Heart right ventricle (tissue), 16 donors: Measurements from ENCODE around the gene STARD8. TPM values are rescaled to one million over a fixed set of nuclear protein-coding genes. Genes with fewer than 3 reads are reported as not detected.

Experiments
- ATAC-seq, 8 donors: fragments of 200-7000 bp; cut with Tn5 transposase; one replicate each; pipeline ENCODE4 v1.9.1; 2020; ENCODE audit warnings: mild to moderate bottlenecking in 8 of 8, moderate library complexity in 8 of 8, moderate number of reproducible peaks in 1 of 8
- DNase-seq, 2 donors: peaks; one replicate each; pipeline ENCODE4 v3.0.0-alpha.2; 2020
- H3K27ac ChIP-seq, 10 donors: fragments of 200-600 bp; sonication (generic) in 2 of 10; one replicate each; pipeline versions ENCODE4 v1.5.0 to v1.8.0; 2020 to 2022; ENCODE audit warnings: mild to moderate bottlenecking in 3 of 10
- H3K27me3 ChIP-seq, 7 donors: fragments of 200-600 bp; one replicate each; pipeline ENCODE4 v1.8.0; 2021 to 2022; ENCODE audit warnings: mild to moderate bottlenecking in 2 of 7
- H3K36me3 ChIP-seq, 9 donors: fragments of 200-600 bp; sonication (generic) in 1 of 9; one replicate each; pipeline versions ENCODE4 v1.5.0 to v1.8.0; 2020 to 2022; ENCODE audit warnings: mild to moderate bottlenecking in 2 of 9
- H3K4me1 ChIP-seq, 9 donors: fragments of 200-600 bp; sonication (generic) in 1 of 9; one replicate each; pipeline versions ENCODE4 v1.5.0 to v1.8.0; 2020 to 2022; ENCODE audit warnings: mild to moderate bottlenecking in 4 of 9
- H3K4me3 ChIP-seq, 10 donors: fragments of 200-600 bp; sonication (generic) in 2 of 10; one replicate each; pipeline versions ENCODE4 v1.5.0 to v1.8.0; 2020 to 2022; ENCODE audit warnings: mild to moderate bottlenecking in 7 of 10, moderate library complexity in 2 of 10
- H3K9me3 ChIP-seq, 11 donors: fragments of 200-600 bp in 10 of 11; sonication (generic) in 2 of 11; one replicate each; pipeline versions ENCODE4 v1.5.0 to v1.8.0; 2013 to 2022; ENCODE audit warnings: mild to moderate bottlenecking in 2 of 11, control low read depth in 1 of 11, moderate library complexity in 1 of 11
- WGBS, 2 donors: extraction: QIAGEN DNeasy Blood & Tissue Kit; methylation state at CpG; one replicate each; pipeline ENCODE4 v1.1.7; 2013; ENCODE audit warnings: inconsistent platforms in 1 of 2; 5-methylcytosine and 5-hydroxymethylcytosine counted together
- intact Hi-C, 10 donors: fragments of 100-400 bp; cut with DNase I; formaldehyde crosslinking; loops; one replicate each; pipeline versions ENCODE4 v1.11.1 to v1.14.2; 2022
- polyA plus RNA-seq, 2 donors: library from polyadenylated mRNA; stranded (reverse); fragments of 200-250 nt; gene quantifications; one replicate each; pipeline ENCODE4 v1.2.3, GENCODE V29; 2013
- total RNA-seq, 10 donors: library from RNA; stranded (reverse); fragmentation: NEBNext Ultra II Directional in 3 of 10; extraction: Animal tissue kit (Norgen Biotek cat#: 25700) in 3 of 10; gene quantifications; one replicate each; pipeline versions ENCODE4 v1.2.1 to v1.2.4, GENCODE V29; 2021 to 2023
- TF ChIP-seq, protein P1 (sequence below), 9 donors: fragments of 200-600 bp; sonication (generic) in 2 of 9; IDR thresholded peaks; one replicate each; pipeline versions ENCODE4 v1.5.0 to v1.8.0; 2021 to 2022; ENCODE audit warnings: antibody characterized with exemption in 9 of 9, mild to moderate bottlenecking in 5 of 9, moderate library complexity in 1 of 9
- donor health status: Arrhythmogenic right ventricular cardiomyopathy.
- donor health status: ischemic (EF 13 %, LVEDD 7.1; RV severe dilation, severe dysfunction).
- donor health status: healthy with polysubstance abuse.
- donor health status: DM: no; HTN: yes; CAD: no.
- donor health status: DM: no; HTN: no; CAD: no.
- donor health status: ischemic (EF 25% LVEDD 6.9; RV normal size, moderate dysfunction).
- donor health status: ischemic (EF 25% LVEDD 5.7; RV mildly dilated, moderate dysfunction).
- donor health status: healthy.
- donor health status: DM: yes; HTN: yes; CAD: no.
- donor health status: Ischemic cardiomyopathy.
- donor health status: ischemic (EF 35%, LVEDD 5.7; RV mildly dilated, moderate dysfunction).
- donor health status: nonischemic (EF 11% LVEDD 7.7; RV severe dilation, severe dysfunction).
- donor health status: DM: yes; HTN: yes; CAD: no.
- donor health status: PGD.
- donor health status: ischemic (EF 29% LVEDD 5.4; RV normal size, mild dysfunction).
- donor health status: nonischemic (EF 23%, LVEDD 6.1; RV moderate dilation, normal function).

STARD8 gene
- total and polyA plus RNA-seq, 12 donors = 4.7 to 11.7 (median 7.6) TPM

DNA sequence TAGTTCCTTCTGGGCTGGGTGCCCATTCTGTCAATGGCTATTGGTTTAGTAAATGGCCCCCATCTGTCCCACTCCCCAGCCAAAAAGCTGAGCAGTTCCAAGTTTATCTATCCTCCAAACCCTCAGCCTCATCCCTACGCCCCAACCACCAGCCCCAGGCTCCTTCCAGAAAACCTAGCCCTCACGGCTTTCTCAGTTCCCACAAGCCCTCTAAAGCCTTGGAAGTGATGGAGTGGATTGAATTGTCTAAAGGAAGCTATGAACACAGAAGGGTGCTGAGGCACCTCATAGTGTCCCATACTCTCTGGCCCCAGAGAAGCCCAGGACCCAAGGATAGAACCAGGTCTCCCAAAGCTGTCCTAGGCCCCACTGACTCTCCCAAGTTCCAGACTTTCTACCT is 105.8 kb downstream of the STARD8 start:
- Histone ChIP-seq H3K9me3 (no peaks in the 10 kb centered on the region), H3K36me3 (no peaks in the 10 kb centered on the region), H3K4me1 (no peaks in the 10 kb centered on the region), H3K4me3 (no peak overlapping the region), H3K27me3 (peaks cover 0 to 7% (median 0%) of the 10 kb centered on the region in 7 donors), H3K27ac (no peak overlapping the region)
- ATAC-seq (no peak), DNase-seq (no peak)
- TF ChIP-seq, protein P1, sequence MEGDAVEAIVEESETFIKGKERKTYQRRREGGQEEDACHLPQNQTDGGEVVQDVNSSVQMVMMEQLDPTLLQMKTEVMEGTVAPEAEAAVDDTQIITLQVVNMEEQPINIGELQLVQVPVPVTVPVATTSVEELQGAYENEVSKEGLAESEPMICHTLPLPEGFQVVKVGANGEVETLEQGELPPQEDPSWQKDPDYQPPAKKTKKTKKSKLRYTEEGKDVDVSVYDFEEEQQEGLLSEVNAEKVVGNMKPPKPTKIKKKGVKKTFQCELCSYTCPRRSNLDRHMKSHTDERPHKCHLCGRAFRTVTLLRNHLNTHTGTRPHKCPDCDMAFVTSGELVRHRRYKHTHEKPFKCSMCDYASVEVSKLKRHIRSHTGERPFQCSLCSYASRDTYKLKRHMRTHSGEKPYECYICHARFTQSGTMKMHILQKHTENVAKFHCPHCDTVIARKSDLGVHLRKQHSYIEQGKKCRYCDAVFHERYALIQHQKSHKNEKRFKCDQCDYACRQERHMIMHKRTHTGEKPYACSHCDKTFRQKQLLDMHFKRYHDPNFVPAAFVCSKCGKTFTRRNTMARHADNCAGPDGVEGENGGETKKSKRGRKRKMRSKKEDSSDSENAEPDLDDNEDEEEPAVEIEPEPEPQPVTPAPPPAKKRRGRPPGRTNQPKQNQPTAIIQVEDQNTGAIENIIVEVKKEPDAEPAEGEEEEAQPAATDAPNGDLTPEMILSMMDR (IDR thresholded peaks at IDR 0.05) = no peak
- intact Hi-C loops = no loop called here
- 96 to 100% methylated on average over 2 of the region's 2 CpGs for WGBS, 2 donors

DNA sequence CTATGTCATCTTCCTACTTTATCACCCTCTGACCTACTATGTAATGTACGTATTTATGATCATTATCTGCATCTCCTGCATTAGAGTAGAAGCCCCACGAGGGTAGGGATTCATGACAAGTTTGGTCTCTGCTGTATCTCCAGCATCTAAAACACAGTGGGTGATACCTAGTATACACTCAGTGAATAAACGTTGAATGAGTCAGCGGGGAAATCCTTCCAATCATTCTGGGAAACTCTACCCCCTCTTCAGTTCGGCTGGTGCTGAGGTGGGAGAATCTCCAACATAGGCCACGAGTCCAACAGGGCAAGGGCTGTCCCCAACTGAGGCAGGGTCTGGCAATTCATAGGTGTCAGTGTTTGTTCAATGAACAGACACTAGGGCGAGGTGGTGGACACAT is 106.9 kb downstream of the STARD8 start:
- Histone ChIP-seq H3K36me3 (no peaks in the 10 kb centered on the region), H3K4me1 (no peaks in the 10 kb centered on the region), H3K27me3 (peaks cover 0 to 7% (median 0%) of the 10 kb centered on the region in 7 donors), H3K27ac (no peak overlapping the region), H3K4me3 (no peak overlapping the region), H3K9me3 (no peaks in the 10 kb centered on the region)
- no peak for DNase-seq
- no peak for ATAC-seq
- TF ChIP-seq, protein P1 (IDR thresholded peaks at IDR 0.05) = no peak
- intact Hi-C loops = no loop called here
- WGBS, 2 donors = 86% methylated on average over 7 of the region's 7 CpGs

DNA sequence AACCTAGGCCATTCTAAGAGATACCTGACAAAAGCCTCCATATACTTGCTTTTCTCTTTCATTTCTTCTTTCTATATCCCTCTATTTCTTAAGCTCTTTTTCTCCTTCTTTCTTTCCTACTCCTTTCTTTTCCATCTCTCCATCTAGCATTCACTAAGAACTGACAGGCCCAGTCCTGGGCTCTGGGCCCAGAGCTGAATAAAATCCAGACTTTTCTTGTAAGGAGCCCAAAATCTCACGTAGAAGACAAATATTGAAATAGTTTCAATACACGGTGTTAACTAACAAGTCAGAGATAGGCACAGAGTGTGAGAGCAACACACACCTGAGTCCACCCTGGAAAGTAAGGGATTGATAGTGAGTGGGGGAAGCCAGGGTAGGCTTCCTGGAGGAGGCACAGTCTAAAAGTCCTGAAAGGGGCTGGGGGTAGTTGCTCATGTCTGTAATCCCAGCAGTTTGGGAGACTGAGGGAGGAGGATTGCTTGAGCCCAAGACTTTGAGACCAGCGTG is 108.2 kb downstream of the STARD8 start:
- TF ChIP-seq, protein P1 (IDR thresholded peaks at IDR 0.05) = no peak
- Histone ChIP-seq H3K4me1 (no peaks in the 10 kb centered on the region), H3K36me3 (no peaks in the 10 kb centered on the region), H3K27me3 (peaks cover 0 to 9% (median 0%) of the 10 kb centered on the region in 7 donors), H3K4me3 (no peak overlapping the region), H3K9me3 (no peaks in the 10 kb centered on the region), H3K27ac (no peak overlapping the region)
- 85% methylated on average over 3 of the region's 3 CpGs for WGBS, 2 donors
- no peak for ATAC-seq
- intact Hi-C loops = no loop called here
- no peak for DNase-seq

DNA sequence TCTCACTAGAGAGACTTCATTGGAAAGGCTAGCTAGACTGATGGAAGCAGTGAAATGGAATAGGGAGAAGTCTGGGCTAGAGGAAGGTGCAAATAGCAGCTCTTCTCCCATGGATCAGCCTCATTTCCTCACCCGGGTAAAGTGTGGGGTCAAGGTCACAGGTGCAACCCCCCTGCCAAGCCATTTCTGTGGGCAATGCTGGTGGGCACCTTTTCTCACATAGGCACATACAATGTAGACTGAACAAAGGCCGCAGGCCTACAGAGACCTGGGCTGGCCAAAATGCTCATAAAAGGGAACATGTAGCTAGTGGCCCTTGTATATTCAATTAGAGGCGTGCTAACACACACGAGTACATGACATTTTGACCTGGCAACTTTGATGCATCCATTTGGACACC is 109.9 kb downstream of the STARD8 start:
- no peak for DNase-seq
- WGBS, 2 donors = 85 to 91% methylated on average over 4 of the region's 4 CpGs
- Histone ChIP-seq H3K4me3 (no peak overlapping the region), H3K36me3 (no peaks in the 10 kb centered on the region), H3K27me3 (peaks cover 0 to 9% (median 0%) of the 10 kb centered on the region in 7 donors), H3K9me3 (no peaks in the 10 kb centered on the region), H3K27ac (no peak overlapping the region), H3K4me1 (no peaks in the 10 kb centered on the region)
- TF ChIP-seq, protein P1 (IDR thresholded peaks at IDR 0.05) = no peak
- intact Hi-C loops = no loop called here
- no peak for ATAC-seq
